HG03442 (cell line): ENCODE data around the gene STRADA.
"Not testable (repeated sequence)": the region's sequence is repeated elsewhere in the genome, so short reads cannot be mapped to it uniquely, and the experiment has no call there.

Experiments used
- ATAC-seq: cut with Tn5 transposase; IDR thresholded peaks from one replicate; pipeline ENCODE4 v1.9.1; 2021; ENCODE audit warnings: mild to moderate bottlenecking, moderate library complexity; ENCODE audit not compliant: unreplicated experiment

Gene STRADA

DNA sequence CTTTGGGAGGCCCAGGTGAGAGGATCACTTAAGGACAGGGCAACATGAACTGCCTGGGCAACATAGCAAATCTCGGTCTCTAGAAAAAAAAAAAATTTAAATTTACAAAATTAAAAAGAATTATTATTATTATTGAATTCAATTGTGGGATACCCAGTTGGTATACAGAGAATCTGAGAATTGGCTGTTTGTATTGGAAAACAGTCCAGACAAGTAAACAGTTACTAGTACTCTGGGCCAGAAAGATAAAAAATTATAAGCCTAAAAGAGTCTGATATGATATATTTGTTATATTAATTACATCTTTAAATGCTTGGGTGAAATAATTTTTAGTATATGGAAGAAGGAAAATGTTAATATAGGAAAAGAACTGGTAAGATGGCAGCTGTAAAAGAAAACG lies 16.8 kb upstream of the STRADA start:
- ATAC-seq: no peak

DNA sequence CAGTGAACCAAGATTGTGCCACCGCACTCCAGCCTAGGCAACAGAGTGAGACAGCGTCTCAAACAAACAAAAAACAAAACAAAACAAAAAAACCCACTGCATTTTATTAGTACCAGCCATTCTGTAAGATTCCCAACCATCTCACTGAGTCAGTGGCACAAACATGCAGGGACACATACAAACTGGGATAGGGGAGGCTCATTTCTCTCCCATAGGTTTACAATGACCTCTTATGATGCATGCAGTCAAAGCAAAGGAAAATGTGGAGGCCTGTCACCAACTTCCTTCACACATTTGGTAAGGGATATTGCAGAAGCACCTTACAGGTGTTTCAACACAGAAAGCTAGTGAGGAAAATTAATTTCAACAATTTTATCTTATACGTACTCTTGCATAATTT lies 12.4 kb upstream of the STRADA start:
- no peak for ATAC-seq

DNA sequence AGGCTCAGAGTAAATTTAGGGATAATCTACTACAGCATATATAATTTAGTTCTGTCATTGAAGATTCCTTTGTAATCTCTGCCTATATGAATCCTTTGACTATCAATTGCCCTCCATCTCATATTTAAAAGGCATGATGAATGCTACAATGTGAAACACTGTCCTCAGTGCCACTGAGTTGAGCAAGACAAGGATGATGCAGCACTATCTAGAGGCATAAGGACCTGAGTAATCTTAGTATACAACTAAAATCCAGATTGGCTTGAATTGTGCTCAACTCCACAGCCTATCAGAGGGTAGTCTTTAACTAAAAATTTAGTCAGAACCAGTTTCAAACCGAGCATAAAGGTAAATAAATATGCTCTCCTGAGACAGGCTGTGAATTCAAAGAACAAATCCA lies 11.6 kb upstream of the STRADA start:
- no peak for ATAC-seq

DNA sequence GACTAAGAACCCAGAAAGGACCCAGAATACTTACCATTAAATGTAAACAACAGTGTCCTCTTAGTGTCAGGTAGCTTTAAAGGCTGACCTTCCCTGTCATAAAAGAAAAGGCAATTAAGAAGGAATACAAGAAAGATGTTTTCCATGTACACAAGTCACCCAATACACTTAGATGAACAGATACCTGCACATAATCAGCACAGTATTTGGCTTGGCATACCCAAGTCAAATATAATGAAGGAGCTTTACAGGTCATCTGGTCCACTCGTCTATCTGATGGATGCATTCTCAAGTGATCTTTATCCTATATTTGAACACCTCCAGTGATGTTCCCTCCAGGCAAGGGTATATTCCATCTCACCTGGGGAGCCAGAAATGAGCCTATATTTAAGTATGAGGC lies 11.1 kb upstream of the STRADA start:
- ATAC-seq: no peak

DNA sequence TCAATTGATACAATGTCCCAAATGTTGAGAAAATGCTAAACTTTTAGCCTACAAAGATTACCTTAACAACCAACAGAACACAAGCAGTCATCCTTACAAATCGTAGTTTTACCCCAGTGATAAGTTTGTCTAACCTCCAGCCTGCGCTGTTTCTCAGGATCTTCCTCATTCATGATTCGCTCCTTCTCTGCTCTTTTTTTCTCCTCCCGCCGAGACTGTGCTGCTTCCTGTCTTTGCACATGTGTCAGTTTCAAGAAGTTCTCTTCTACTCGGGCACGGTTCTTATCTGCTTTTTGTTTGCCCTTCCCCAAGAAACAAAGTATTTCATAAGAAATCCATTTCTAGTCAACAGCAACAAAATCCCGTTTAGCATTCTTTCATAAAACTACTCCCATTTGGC lies 10.2 kb upstream of the STRADA start:
- no peak for ATAC-seq

DNA sequence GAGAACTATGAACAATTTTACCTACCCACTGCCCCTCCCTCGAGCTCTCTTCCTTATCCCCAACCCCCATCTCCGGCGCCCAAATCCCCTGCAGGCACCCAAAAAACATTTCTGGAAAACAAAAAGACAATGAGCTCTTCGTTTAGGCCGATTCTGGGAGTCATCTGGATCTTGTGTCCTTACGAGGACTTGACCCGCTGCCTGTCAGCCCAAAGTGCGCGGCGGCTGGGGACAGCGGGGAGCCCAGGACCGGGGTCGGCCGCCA lies 524 bp downstream of the STRADA start:
- ATAC-seq: no peak

DNA sequence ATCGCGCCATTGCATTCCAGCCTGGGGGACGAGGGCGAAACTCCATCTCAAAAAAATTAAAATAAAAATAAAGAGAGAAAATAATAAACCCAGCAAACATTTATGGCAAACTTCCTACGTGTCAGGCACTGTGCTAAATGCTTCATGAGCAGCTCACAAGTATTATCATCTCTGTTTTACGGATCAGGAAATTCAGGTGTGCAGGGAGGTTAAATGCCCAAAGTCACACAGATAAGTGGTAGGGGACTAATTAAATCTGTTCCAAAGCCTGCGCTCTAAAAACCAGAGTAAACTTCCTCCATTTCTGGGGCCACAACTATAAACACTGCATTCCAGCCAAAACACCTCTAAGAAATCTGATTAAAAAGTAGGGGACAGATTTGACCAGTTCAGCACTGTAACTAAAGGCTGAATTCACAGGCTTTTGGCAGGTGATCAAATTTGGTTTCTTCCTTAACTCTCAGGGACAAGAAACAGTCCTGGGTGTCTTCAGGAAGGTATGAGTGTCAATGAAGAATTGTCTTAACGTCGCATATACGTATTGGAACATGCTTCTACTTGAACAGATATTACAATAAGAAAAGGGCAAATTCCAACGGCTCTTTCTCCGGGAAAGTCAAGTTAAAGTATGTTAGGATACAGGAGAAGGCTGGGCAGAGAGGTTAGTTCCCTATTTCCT lies 996 bp downstream of the STRADA start:
- ATAC-seq: no peak

DNA sequence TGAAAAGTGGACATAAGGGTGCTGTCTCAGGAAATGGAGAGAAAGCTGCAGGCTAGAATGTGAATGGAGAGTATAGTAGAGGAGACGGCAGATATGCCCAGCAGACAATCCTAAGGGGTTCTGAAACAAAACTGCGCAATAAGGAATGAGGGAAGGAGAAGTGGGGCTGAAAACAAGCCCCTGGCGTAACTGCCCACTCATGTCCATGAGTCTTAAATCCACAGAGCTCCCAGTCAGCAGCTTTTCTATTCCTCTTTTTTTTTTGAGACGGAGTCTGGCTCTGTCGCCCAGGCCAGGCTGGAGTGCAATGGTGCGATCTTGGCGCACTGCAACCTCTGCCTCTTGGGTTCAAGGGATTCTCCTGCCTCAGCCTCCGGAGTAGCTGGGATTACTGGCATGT lies 5.9 kb downstream of the STRADA start:
- ATAC-seq: no peak

DNA sequence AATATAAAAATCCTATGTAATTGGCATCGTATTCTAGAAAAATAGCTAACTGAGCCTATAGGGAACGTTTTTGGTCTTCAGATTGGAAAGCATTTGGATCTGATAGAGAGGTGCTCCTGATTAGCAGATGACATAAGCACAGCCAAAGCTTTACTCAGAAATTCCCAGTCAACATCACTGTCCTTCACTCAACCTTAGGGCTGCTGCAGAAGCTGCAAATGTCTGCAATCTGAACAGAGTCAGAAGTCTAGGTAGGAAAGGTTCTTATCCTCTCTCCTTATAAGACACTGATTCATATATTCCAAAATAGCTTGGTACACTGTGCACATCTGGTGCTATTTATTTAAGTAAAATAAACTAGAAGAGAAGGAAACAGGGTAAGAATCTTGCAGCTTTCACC lies 19.2 kb downstream of the STRADA start:
- ATAC-seq: no peak

DNA sequence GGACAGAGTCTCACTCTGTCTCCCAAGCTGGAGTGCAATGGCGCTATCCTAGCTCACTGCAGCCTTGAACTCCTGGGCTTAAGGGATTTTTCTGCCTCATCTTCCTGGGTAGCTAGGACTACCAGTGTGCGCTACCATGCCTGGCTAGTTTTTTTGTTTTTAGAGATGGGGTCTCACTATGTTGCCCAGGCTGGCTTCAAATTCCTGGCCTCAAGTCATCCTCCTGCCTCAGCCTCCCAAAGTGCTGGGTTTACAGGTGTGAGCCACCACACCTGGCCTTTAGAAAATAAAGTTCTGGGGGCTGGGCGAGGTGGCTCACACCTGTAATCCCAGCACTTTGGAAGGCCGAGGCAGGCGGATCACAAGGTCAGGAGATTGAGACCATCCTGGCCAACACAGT lies 21.4 kb downstream of the STRADA start:
- ATAC-seq: not testable (repeated sequence)

DNA sequence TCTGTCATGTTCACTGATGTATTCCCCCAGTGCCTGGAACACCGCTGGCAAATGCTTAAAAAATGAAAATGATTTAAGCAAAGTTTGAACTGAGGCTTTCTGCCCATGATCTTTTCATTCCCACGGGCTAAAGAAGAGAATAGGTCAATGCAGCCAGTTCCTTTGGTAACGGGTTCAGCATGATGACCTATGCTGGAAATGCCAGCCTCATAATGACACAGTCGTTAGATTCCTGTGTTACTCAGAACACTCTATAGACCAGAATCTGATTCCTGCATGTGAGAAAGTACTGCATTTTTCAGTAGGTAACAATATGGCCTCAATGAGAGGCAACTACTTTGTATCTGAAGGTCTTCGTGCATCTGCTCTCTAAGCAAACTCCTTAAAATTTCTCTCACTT lies 22.6 kb downstream of the STRADA start:
- no peak for ATAC-seq

DNA sequence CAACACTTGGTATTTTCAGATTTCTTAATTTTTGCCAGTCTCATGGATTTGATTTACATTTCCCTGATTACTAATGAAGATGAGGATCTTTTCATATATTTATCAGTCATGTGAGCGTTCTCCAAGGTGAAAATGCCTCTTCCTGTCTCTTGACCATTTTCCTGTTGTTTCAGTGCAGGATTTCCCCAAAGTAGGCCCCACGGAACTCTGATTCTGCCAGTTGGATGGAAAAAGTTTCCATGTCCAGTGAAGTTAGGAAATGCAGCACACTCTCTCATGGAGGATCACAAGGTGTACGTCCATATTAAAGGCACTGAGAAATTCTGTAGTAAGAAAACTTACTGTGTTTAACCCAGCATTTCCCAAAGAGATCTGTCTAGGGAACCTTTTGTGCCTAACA lies 25.2 kb downstream of the STRADA start:
- no peak for ATAC-seq

DNA sequence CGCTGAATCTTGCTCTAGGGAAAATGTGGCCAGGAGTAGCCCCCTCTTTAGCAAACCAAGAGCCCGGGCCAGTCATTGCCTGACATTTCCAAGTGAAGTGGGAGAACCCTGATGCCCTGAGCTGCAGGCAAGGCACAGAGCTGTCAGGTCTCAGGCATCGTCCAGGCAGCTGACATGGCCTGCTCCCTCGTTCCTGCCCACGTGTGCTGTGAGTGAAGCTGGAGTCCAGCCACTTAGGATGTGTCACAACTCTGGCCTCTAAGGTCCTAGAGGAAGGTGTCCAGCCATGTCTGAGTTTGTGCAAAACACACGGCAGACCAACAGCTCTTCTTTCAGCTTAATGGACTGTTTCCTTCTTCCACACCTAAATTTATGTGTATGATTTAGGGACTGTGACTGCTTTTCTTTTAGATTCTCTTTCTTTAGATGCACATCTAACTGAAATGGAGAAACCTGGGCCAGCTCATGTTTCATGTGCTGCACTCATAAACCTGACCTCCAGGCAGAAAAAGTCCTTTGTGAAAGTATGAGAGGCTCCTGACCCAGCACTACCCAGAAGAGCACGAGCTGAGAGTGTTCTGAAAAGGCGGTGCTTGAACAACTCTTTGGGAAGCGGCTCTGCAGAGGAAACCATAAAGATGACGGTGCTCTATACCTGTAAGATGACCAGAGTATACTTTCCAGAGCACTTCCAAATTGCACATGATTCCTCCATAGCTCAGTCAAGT lies 26.9 kb downstream of the STRADA start:
- ATAC-seq: no peak

DNA sequence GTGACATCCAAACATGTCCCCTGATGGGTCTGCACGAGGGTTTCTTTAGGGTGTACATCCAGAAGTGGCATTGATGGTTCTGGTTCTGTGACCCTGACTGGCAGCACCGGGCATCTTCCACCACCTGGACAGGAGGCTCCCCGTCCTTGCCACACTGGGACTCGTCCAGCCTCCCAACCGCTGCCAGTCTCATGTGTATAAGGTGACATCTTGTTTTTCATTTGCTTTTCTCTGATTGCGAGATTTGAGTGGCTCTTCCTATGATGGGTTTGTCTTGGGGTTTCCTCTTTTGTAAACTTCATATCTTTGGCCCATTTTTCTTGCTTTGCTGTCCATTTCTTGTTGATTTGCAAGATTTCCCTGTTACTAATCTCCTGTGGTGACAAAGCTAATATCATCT lies 32.5 kb downstream of the STRADA start:
- no peak for ATAC-seq

DNA sequence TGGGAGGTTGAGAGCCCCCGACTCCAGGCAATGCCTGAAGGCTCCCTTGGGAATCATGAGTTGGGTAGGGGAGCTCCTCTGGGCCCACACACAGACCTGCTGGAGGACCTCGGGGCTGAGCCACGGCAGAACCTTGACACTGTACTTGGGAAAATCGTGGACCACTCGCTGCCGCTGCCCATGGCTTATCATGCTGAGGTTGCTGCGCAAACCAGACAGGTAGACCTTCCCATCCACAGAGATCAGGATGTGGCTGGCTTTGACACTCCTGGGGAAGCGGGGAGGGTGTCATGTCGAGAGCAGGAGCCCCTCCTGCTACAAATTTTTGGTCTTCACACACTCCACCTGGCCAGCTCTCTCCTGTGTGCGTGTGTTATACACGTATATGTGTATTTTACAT lies 34.4 kb downstream of the STRADA start:
- no peak for ATAC-seq

DNA sequence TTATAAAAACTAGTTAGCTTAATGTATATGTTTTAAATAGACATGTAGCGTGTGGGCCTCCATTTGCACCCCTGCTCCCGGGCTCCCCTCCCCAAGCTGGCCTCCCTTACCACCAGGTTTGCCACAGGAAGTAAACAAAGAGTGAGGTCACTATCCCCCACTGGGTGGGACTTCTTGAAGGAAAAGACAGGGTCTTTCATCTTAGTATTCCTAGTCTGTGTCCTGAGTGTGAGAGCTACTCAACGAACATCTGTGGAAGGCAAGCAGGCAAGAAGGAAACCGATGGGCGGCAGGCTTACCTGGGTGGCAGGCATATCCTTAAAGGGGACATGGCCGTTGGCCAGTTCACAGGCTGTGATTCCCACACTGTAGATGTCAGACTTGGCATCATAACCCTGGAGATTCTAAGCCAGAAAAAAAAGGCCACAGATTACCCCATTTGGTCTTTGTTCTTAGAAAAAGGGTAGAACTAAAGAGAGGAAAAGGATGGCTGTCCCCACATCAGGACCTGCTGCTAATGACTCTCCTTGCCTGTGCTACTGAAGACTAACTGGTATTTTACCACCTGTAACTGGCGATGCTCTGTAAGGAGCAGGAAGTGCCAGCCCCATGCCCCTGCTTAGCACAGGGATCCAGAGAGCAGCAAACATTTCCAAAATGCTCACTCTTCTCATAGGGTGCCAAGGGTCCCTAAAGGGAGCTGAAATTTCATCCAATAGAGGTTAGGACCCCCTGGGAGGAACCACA lies 35.1 kb downstream of the STRADA start:
- ATAC-seq: no peak

DNA sequence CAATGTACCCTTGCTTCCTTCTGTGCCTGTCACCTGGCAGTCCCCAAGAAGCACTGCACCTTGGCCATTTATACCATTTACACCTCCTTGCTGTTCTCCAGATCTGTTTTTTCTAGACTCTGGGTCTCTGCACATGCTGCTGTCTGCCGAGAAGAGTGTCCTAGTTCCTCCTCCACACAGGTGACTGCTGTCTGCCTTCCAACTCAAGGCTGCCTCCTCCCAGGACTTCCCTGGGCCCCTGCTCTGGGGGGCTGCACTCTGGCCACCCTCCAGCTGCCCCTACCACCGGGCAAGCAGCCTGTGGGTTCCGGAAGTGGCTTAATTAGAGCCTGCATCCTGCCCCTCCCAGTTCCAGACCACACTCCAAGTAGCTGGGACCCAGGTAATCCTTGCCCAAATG lies 35.9 kb downstream of the STRADA start:
- no peak for ATAC-seq

DNA sequence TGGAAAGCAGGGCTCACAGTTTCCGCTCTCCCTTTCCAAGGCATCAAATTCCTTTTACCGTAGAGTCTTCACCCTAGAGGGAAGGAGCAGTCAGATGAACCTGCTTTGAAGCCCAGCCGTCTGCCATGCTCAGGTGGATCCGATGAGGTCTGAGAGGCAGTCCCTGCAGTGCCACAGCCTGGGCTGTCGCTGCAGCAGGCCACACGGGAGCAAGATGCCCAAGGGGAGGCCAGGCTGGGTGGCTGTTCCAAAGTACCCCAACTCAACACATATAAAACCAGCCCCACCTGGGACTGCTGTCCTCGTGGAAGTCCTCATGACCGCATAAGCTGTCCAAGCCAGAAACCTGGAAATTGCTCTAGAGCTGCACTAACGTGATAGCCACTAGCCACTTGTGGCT lies 36.8 kb downstream of the STRADA start:
- no peak for ATAC-seq

DNA sequence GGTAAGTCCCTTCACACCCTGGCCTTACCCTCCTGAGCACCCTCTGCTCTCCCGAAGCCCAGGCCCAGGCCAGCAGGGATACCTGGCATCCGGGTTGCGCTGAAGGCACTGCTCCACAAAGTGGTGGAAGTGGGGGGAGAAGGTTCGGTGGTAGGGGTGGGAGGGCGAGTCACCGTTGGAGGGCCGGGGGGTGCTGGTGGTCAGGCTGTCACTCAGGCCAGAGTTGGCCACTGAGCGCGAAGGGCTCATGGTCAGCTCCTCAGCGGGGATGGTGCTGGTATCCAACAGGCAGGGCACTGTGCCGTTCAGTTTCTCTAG lies 37.4 kb downstream of the STRADA start:
- ATAC-seq: no peak

DNA sequence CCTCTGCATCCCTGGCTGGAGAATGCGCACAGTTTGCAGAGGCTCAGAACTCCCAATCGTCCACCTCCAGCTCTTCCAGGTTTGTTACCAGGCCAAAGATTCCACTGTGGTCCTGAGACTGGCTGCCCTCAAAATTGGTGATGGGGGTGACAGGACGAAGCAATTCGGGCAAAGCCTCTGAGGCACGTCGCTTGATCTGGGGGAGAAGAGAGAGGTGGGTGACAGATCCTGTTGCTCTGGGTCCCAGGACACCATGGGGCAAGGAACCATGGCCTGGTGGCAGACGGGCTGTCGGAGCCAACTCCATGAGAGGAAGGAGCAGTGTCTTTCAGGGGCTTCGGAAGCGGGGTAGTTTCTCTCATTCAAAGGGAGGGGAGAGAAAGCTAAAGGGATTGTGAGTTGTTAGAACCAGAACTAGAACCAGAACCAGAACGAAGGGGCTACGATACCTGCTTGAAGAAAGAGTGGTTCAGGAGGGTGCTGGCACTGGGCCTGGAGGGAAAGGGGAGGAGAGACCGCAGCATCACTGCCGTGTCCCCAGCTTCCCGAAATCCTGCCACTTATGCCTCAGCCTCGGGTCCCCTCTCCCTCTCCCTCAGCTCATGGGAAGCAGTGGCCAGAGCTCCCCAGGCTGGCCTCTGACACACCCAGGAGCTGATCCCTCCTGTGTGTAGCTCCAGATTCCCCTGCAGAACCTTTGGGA lies 37.9 kb downstream of the STRADA start:
- no peak for ATAC-seq

DNA sequence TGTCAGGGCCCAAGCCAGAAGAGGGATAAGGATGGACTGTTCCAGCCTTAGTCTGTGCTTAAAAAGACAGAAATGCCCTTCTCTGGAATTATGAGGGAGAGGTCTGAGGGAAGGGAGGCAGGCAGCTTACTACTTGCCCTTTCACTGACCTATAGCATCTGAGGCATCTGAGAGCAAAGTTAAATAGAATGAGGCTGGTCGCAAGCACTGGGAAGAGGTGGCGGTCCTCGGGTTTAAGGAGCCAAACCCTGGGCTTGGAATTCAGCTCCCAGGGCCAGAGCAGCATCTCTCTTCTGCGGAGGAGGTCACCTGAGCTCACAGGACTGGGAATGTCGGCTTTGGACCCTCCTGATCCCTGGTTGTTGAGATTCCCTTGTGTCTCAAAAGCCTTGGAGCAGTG lies 38.6 kb downstream of the STRADA start:
- no peak for ATAC-seq

DNA sequence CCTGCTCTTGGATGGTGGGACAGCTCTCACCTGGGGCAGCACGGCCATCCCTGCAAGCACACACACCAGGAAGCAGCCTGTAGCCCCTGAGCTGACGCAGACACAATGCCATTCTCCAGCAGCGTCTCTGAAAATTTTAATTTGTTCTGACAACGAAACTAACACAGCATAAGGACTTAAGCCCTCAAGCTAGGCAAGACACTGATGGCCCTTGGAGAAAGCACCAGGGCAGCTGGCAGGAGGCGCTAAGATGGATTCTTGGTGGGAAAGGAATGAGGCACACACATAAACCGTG lies 38.9 kb downstream of the STRADA start:
- no peak for ATAC-seq
